ENCODE measurements around the gene STXBP3.

DNA sequence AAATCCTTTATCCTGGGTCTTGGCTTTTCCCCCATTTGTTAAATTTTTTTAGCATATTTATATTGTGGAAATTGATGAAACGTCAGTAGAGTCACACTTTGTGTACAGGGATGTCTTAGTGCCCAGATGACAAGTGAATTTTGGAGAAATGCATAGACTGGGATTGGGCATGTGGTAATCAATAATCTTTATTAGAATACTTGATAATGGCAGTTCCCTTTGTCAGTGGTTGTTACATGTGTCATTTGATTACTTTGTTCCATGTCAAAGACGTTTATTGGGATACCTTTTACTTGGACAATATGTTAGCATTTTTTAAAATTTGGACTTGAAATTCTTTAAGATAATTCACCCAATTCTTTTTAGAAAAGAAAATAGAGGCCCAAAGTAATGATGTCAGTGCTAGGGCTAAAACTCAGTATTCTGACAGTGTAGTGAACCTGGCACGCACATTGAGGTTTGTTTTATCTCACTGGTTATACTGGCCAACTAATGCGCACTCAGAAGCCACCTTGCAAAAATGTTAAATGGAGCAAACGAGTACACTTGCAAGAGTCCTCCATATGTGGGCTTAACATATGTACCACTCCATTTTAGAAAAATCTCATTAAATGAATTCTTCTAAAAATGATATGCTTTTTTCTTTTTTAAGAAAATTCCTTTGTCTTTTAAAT, 45.2 kb upstream of the STXBP3 start:
- no peak for TF ChIP-seq TEAD4 (IDR thresholded peaks at IDR 0.05; ENCODE audit: borderline replicate concordance, insufficient read depth)
- TF ChIP-seq, protein P1, sequence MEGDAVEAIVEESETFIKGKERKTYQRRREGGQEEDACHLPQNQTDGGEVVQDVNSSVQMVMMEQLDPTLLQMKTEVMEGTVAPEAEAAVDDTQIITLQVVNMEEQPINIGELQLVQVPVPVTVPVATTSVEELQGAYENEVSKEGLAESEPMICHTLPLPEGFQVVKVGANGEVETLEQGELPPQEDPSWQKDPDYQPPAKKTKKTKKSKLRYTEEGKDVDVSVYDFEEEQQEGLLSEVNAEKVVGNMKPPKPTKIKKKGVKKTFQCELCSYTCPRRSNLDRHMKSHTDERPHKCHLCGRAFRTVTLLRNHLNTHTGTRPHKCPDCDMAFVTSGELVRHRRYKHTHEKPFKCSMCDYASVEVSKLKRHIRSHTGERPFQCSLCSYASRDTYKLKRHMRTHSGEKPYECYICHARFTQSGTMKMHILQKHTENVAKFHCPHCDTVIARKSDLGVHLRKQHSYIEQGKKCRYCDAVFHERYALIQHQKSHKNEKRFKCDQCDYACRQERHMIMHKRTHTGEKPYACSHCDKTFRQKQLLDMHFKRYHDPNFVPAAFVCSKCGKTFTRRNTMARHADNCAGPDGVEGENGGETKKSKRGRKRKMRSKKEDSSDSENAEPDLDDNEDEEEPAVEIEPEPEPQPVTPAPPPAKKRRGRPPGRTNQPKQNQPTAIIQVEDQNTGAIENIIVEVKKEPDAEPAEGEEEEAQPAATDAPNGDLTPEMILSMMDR (IDR thresholded peaks at IDR 0.05), result no peak
- TF ChIP-seq YY1 (IDR thresholded peaks at IDR 0.05; ENCODE audit: low read depth), result no peak
- TF ChIP-seq, protein P2, sequence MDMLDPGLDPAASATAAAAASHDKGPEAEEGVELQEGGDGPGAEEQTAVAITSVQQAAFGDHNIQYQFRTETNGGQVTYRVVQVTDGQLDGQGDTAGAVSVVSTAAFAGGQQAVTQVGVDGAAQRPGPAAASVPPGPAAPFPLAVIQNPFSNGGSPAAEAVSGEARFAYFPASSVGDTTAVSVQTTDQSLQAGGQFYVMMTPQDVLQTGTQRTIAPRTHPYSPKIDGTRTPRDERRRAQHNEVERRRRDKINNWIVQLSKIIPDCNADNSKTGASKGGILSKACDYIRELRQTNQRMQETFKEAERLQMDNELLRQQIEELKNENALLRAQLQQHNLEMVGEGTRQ (IDR thresholded peaks at IDR 0.05; ENCODE audit: borderline replicate concordance, low read depth, low read length), result no peak
- TF ChIP-seq, protein P3, sequence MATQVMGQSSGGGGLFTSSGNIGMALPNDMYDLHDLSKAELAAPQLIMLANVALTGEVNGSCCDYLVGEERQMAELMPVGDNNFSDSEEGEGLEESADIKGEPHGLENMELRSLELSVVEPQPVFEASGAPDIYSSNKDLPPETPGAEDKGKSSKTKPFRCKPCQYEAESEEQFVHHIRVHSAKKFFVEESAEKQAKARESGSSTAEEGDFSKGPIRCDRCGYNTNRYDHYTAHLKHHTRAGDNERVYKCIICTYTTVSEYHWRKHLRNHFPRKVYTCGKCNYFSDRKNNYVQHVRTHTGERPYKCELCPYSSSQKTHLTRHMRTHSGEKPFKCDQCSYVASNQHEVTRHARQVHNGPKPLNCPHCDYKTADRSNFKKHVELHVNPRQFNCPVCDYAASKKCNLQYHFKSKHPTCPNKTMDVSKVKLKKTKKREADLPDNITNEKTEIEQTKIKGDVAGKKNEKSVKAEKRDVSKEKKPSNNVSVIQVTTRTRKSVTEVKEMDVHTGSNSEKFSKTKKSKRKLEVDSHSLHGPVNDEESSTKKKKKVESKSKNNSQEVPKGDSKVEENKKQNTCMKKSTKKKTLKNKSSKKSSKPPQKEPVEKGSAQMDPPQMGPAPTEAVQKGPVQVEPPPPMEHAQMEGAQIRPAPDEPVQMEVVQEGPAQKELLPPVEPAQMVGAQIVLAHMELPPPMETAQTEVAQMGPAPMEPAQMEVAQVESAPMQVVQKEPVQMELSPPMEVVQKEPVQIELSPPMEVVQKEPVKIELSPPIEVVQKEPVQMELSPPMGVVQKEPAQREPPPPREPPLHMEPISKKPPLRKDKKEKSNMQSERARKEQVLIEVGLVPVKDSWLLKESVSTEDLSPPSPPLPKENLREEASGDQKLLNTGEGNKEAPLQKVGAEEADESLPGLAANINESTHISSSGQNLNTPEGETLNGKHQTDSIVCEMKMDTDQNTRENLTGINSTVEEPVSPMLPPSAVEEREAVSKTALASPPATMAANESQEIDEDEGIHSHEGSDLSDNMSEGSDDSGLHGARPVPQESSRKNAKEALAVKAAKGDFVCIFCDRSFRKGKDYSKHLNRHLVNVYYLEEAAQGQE (IDR thresholded peaks at IDR 0.05; ENCODE audit: low read depth, low read length), result no peak
- no peak for TF ChIP-seq FOXM1 (IDR thresholded peaks at IDR 0.05; ENCODE audit: low read depth)
- no peak for TF ChIP-seq EP300 (IDR thresholded peaks at IDR 0.05; ENCODE audit: borderline replicate concordance in 1 of 2, low read depth in 1 of 2, low read length in 1 of 2)
- TF ChIP-seq MEF2A (IDR thresholded peaks at IDR 0.05; ENCODE audit: borderline replicate concordance, low read depth), result no peak
- no peak for TF ChIP-seq POLR2AphosphoS5 (IDR thresholded peaks at IDR 0.05; ENCODE audit: low read depth, low read length)
- TF ChIP-seq RAD21 (IDR thresholded peaks at IDR 0.05; ENCODE audit: low read length), result no peak
